Measurements from ENCODE around the gene PAN3. TPM values are rescaled to one million over a fixed set of nuclear protein-coding genes. Genes with fewer than 3 reads are reported as not detected.
A peak's percentile ranks its signal among the peaks of the same experiment; 100 is the strongest.

The PAN3 gene
- total RNA-seq, 2 donors from 2014 or later: 23.7 to 26.7 TPM

DNA sequence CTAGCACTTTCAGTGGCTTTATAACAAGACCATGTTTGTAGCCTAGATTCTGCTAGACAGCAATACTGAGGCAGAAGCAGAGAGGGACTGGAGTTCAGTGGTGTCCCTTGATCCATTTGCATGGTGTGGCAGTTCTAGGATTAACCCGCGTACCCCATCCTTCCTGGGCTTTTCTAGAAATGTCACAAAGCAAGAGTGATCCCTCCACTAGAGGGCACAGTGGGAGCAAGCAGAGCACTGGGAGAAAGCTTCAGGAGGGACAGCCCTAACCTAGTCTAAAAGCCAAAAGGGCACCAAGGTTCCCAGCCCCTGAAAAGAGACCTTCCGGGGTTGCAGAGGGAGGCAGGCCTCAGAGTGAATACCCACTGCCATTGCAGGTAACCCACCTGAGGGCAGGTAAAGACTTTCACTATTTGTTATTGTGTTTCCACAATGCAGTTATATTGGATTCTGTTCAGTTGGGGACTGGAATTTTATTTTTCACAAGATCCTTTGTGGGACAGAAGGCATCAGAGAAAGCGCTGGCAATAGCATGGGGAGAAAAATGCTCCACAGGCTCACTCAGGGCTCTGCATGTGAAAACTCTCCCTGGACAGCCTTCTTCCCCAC, 185.9 kb downstream of the PAN3 start:
- intact Hi-C loops (cut with DNase I): no loop called here
- DNase-seq (ENCODE audit: low spot score): no peak

GRCh38 chr13:28325022-28325421, 186.7 kb downstream of the PAN3 start:
- no peak for DNase-seq (ENCODE audit: low spot score)
- intact Hi-C loops (cut with DNase I): no loop called here

DNA sequence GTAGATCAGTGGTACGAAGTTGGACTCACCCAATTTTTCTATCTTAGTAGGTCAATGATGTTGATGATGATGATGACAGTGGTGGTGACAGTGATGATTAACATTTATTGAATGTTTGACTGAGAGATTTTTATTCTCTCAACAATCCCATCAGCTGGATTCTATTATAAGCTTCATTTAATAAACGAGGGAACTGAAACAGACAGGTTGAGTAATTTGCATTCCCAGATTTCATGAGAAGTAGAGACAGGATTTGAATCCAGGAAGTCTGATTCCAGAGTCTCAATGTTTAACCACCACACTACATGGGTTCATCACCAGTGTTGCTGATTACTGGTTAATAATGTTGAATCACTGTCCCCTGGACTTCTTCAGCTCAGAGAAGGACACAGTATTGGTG, 187.7 kb downstream of the PAN3 start:
- no peak for DNase-seq (ENCODE audit: low spot score)
- intact Hi-C loops (cut with DNase I): no loop called here

- intact Hi-C loops (cut with DNase I): no loop called here
- DNase-seq (ENCODE audit: low spot score): no peak
Measured at GRCh38 chr13:28327373-28328270, 189.3 kb downstream of the PAN3 start.

DNA sequence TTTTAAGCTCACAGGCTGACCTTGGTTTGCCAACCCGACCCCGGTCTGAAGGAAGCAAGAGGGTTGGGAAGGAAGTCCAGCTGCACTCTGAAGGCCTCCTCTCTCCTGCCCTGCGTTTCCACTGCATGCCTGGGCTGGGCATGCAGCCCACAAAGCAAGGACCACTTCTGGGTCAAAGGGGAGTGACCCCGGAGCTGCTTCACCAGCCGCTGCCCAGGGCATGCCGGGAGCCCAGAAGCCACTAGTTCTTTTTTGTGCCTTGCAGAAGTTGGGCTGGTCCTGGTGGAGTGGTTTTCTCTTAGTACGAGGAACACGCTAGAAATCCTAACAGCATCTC, 189.9 kb downstream of the PAN3 start:
- intact Hi-C loops (cut with DNase I): no loop called here
- no peak for DNase-seq (ENCODE audit: low spot score)

DNA sequence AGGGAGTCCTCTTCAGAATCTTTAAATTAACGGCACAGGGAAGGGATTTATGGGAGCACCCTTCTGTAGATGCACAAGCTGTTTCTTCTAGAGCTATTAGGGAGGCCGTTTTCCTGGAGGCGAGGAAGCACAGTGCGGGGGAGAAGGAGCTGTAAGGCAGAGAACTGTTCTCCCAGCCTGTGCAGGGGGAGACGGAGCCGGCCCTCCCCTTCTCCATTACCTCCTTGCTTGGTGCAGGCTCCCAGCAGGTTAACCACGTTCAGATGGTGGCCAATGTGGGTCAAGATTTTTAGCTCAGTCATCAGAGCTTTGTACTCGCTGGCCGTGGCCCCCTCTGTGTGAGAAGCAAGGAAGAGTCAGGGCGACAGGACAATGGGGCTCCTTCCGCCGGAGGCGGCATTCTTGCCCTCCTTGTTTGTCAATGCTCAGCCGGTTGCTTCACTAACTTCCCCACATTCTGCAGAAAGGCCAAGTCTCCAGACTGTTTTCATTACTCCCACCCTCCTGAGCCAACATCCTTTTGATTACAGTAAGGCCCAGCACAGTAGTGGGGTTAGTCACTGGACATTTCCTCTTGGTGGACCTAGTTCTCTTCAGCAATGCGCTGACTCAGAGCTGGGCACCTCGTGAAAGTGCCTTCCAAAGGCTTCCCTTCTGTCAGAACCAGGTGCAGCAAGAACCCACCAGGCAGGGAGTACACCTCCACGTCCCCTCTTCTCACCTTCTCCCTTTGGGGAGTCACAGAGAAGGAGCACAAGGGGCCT, 191.2 kb downstream of the PAN3 start:
- intact Hi-C loops (cut with DNase I): no loop called here

GRCh38 chr13:28333204-28333881, 195.0 kb downstream of the PAN3 start:
- intact Hi-C loops (cut with DNase I): no loop called here
- no peak for DNase-seq (ENCODE audit: low spot score)

More for the DNA sequence above, 191.2 kb downstream of the PAN3 start:
- DNase-seq (ENCODE audit: low spot score): peak; percentile 82

DNA sequence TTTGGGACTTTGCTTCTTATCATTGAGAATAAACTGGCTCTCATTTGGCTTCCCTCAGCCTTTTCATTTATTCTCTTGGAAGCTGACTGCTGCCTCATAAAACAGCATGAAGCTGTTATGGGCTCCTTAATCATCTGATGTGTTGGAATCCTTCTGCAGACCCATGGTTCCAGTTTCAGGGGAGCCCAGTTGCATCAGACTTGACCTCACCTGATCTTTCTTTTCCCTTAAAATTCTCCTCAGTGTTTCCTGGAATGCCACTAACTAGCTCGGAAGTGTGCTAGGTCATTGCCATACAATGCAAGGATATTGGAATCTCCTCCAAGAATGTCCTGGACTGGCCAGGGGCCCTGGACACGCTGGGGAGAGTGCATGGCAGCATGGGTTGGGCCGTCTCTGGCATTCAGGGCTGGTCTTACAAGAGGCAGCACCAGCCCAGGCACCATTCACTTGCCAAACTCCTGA, 197.9 kb downstream of the PAN3 start:
- no peak for DNase-seq (ENCODE audit: low spot score)
- intact Hi-C loops (cut with DNase I): no loop called here

- intact Hi-C loops (cut with DNase I): no loop called here
- DNase-seq (ENCODE audit: low spot score): no peak
Measured at GRCh38 chr13:28337166-28338005, 199.0 kb downstream of the PAN3 start.

DNA sequence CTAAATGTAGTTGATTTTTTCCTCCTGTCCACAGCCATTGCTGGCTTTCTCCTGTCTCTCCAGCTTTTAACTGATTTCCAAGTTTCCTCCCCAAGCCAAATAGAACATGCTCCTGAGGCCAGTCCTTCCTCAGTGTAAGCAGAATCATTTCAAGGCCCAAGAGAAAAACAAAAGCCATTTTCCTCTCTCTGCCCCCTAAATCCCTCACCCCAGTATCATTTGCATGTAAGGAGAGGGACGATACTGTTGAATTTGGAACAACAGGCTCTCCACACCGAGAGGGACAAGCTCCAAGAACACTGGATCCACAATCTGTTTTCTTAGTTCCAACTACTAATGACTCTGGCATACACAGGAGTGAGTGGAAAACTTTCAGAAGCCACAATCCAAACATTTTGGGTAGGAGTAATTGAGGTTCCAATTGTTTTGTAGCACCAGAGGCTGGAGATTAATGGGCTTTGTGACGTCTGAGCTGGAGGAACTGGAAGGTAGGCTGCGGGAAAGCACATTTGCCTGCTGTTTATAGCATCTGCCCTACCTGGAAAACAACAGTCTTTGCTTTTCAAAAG, 199.7 kb downstream of the PAN3 start:
- intact Hi-C loops (cut with DNase I): no loop called here

GRCh38 chr13:28338742-28339141, 200.4 kb downstream of the PAN3 start:
- intact Hi-C loops (cut with DNase I): no loop called here
- DNase-seq (ENCODE audit: low spot score): no peak

More for the DNA sequence above, 199.7 kb downstream of the PAN3 start:
- no peak for DNase-seq (ENCODE audit: low spot score)

- intact Hi-C loops (cut with DNase I): no loop called here
Measured at GRCh38 chr13:28339419-28339818, 201.1 kb downstream of the PAN3 start.

GRCh38 chr13:28340272-28340793, 202.0 kb downstream of the PAN3 start:
- DNase-seq (ENCODE audit: low spot score): no peak
- intact Hi-C loops (cut with DNase I): no loop called here

More at GRCh38 chr13:28339419-28339818, 201.1 kb downstream of the PAN3 start:
- DNase-seq (ENCODE audit: low spot score): no peak

- intact Hi-C loops (cut with DNase I): no loop called here
- DNase-seq (ENCODE audit: low spot score): no peak
Measured at GRCh38 chr13:28342251-28342650, 203.9 kb downstream of the PAN3 start.

DNA sequence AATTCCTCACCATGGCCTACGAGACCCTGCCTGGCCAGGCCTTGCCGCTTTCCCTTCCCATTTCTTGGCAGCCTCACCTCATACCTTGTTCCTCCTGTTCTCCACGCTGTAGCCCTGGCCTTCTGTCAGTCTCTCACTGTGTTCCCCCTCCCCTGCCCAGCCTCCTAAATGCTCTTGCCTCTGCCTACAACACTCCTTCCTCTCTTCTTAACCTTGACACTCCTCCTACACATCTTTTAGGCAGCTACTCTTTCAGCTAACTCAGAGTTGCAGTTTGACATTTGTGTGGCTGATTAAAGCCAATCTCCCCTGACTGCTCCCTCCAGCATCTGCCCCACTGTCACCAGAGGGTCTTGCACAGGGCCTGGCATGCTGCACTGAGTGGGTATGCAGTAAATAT, 205.8 kb downstream of the PAN3 start:
- intact Hi-C loops (cut with DNase I): no loop called here
- DNase-seq (ENCODE audit: low spot score): no peak
